Mammary epithelial cell (primary cell): ENCODE data around the gene DRC1.

Experiments used
- CTCF ChIP-seq, 2 donors: IDR thresholded peaks in 1 of 2; conservative IDR thresholded peaks in 1 of 2; 2 replicates each; pipeline ENCODE4 v1.5.1; 2011 to 2012; ENCODE audit warnings: inconsistent platforms in 2 of 2, low read length in 2 of 2, mild to moderate bottlenecking in 2 of 2, control low read depth in 1 of 2, low read depth in 1 of 2; ENCODE audit not compliant: insufficient read depth in 1 of 2; ENCODE audit errors: extremely low read depth in 1 of 2
- EZH2 ChIP-seq: IDR thresholded peaks from 2 replicates; pipeline ENCODE4 v1.6.1; 2012; ENCODE audit warnings: low read length, inconsistent platforms, borderline replicate concordance

GRCh38 chr2:26469092-26469710, 67.5 kb downstream of the DRC1 start:
- TF ChIP-seq CTCF (conservative IDR thresholded peaks at IDR 0.05 in 1 of 2, IDR thresholded peaks at IDR 0.05 in 1 of 2; ENCODE audit: extremely low read depth in 1 of 2, insufficient read depth in 1 of 2, low read depth in 1 of 2, low read length in 2 of 2) (peak; percentile 80 to 88), EZH2 (no peak)
